ENCODE data around the gene KCTD20.

The KCTD20 gene

GRCh38 chr6:36441307-36441894 lies 1.4 kb upstream of the KCTD20 start (continued):
- TF ChIP-seq PRDM10 (tag by site-specific recombination; IDR thresholded peaks at IDR 0.05) (peak; percentile 83), ZNF677 (tag by site-specific recombination; IDR thresholded peaks at IDR 0.05) (no peak), ZNF792 (tag by site-specific recombination; IDR thresholded peaks at IDR 0.05) (no peak), ZNF843 (tag by site-specific recombination; IDR thresholded peaks at IDR 0.05) (no peak), ZNF529 (tag by site-specific recombination; IDR thresholded peaks at IDR 0.05; ENCODE audit: insufficient replicate concordance) (no peak), KLF8 (tag by site-specific recombination; IDR thresholded peaks at IDR 0.05) (no peak), ZNF830 (tag by site-specific recombination; IDR thresholded peaks at IDR 0.05; ENCODE audit: low read depth) (no peak), SCRT1 (tag by site-specific recombination; IDR thresholded peaks at IDR 0.05; ENCODE audit: borderline replicate concordance) (no peak)
- TF ChIP-seq, protein P1, sequence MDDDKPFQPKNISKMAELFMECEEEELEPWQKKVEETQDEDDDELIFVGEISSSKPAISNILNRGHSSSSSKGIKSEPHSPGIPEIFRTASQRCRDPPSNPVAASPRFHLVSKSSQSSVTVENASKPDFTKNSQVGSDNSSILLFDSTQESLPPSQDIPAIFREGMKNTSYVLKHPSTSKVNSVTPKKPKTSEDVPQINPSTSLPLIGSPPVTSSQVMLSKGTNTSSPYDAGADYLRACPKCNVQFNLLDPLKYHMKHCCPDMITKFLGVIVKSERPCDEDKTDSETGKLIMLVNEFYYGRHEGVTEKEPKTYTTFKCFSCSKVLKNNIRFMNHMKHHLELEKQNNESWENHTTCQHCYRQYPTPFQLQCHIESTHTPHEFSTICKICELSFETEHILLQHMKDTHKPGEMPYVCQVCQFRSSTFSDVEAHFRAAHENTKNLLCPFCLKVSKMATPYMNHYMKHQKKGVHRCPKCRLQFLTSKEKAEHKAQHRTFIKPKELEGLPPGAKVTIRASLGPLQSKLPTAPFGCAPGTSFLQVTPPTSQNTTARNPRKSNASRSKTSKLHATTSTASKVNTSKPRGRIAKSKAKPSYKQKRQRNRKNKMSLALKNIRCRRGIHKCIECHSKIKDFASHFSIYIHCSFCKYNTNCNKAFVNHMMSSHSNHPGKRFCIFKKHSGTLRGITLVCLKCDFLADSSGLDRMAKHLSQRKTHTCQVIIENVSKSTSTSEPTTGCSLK (tag by site-specific recombination; IDR thresholded peaks at IDR 0.05) = no peak
- TF ChIP-seq, protein P2, sequence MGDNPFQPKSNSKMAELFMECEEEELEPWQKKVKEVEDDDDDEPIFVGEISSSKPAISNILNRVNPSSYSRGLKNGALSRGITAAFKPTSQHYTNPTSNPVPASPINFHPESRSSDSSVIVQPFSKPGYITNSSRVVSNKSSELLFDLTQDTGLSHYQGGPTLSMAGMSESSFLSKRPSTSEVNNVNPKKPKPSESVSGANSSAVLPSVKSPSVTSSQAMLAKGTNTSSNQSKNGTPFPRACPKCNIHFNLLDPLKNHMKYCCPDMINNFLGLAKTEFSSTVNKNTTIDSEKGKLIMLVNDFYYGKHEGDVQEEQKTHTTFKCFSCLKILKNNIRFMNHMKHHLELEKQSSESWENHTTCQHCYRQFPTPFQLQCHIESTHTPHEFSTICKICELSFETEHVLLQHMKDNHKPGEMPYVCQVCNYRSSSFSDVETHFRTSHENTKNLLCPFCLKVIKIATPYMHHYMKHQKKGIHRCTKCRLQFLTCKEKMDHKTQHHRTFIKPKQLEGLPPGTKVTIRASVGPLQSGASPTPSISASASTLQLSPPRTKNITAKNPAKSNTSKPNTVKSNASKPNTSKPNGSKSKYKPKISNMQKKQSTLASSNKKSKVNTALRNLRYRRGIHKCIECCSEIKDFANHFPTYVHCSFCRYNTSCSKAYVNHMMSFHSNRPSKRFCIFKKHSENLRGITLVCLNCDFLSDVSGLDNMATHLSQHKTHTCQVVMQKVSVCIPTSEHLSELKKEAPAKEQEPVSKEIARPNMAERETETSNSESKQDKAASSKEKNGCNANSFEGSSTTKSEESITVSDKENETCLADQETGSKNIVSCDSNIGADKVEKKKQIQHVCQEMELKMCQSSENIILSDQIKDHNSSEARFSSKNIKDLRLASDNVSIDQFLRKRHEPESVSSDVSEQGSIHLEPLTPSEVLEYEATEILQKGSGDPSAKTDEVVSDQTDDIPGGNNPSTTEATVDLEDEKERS (tag by site-specific recombination; IDR thresholded peaks at IDR 0.05) = no peak

DNA sequence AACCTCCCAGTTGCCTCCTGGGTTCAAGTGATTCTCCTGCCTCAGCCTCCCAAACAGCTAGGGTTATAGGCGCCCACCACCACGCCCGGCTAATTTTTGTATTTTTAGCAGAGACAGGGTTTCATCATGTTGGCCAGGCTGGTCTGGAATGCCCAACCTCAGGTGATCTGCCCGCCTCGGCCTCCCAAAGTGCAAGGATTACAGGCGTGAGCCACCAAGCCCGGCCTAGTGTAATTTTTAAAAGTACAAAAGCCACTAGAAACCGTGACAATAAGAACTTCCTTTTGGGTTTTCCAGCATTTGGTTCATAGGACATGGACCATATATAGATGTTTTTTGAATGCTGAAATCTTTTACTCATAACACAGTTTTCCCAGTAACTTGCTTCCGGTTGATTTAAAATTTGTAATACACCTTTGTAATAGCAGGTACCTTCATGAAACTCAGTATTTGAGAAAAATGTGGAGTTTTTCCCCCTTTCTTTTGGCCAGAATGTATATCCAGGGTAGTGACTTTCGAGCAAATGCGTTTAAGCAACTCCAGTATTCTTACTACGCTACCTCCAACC lies 613 bp upstream of the KCTD20 start:
- TF ChIP-seq ZNF341 (tag by site-specific recombination; IDR thresholded peaks at IDR 0.05; ENCODE audit: low read depth) = no peak
- TF ChIP-seq, protein P3, sequence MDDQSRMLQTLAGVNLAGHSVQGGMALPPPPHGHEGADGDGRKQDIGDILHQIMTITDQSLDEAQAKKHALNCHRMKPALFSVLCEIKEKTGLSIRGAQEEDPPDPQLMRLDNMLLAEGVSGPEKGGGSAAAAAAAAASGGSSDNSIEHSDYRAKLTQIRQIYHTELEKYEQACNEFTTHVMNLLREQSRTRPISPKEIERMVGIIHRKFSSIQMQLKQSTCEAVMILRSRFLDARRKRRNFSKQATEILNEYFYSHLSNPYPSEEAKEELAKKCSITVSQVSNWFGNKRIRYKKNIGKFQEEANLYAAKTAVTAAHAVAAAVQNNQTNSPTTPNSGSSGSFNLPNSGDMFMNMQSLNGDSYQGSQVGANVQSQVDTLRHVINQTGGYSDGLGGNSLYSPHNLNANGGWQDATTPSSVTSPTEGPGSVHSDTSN (CRISPR knock-in tag; IDR thresholded peaks at IDR 0.05) = no peak
- TF ChIP-seq TSHZ1 (tag by site-specific recombination; IDR thresholded peaks at IDR 0.05; ENCODE audit: borderline replicate concordance) = no peak
- TF ChIP-seq ZFHX2 (tag by site-specific recombination; conservative IDR thresholded peaks at IDR 0.05) = no peak
- TF ChIP-seq, protein P4, sequence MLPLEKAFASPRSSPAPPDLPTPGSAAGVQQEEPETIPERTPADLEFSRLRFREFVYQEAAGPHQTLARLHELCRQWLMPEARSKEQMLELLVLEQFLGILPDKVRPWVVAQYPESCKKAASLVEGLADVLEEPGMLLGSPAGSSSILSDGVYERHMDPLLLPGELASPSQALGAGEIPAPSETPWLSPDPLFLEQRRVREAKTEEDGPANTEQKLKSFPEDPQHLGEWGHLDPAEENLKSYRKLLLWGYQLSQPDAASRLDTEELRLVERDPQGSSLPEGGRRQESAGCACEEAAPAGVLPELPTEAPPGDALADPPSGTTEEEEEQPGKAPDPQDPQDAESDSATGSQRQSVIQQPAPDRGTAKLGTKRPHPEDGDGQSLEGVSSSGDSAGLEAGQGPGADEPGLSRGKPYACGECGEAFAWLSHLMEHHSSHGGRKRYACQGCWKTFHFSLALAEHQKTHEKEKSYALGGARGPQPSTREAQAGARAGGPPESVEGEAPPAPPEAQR (tag by site-specific recombination; IDR thresholded peaks at IDR 0.05) = no peak
- TF ChIP-seq ZNF449 (tag by site-specific recombination; IDR thresholded peaks at IDR 0.05) = peak; percentile 46; the same call in 1 of the 2 replicates
- TF ChIP-seq ZNF335 (tag by site-specific recombination; conservative IDR thresholded peaks at IDR 0.05) = peak; percentile 82
- H3K36me3 ChIP-seq (ENCODE audit: control insufficient read depth in 2 of 2, insufficient read depth in 1 of 2, low read length in 2 of 2) = no peaks in the 10 kb centered on the region
- peaks cover 11% of the 10 kb centered on the region for H3K4me1 ChIP-seq (ENCODE audit: control insufficient read depth, insufficient read depth, low read length)
- H3K9me3 ChIP-seq (ENCODE audit: control insufficient read depth, insufficient read depth, low read depth, low read length) = no peaks in the 10 kb centered on the region
- ChIA-PET POLR2A (interaction anchor here (1.2 to 2.3 kb wide), 4 partner anchors 19 to 415 kb away, joined by 4 to 28 read pairs (median 6); partner anchors contain the start of gene MAPK14), CTCF (interaction anchor here (0.6 to 1.4 kb wide), 3 partner anchors 10 to 318 kb away, joined by 3 to 4 read pairs (median 3); no protein-coding TSS in a partner anchor)
- peak overlapping the region; percentile 74 for H3K4me3 ChIP-seq (ENCODE audit: low read depth, low read length)
- H3K27ac ChIP-seq (ENCODE audit: extremely low read depth, low read depth, low read length) = peak overlapping the region; percentile 95
